ENCODE measurements around the gene PTP4A1.
A peak's percentile ranks its signal among the peaks of the same experiment; 100 is the strongest.

Gene PTP4A1

GRCh38 chr6:63556369-63556768 is 15.9 kb upstream of the PTP4A1 start:
- DNase-seq (no peak), ATAC-seq (no peak)

GRCh38 chr6:63558278-63558677 is 14.0 kb upstream of the PTP4A1 start:
- DNase-seq (no peak), ATAC-seq (no peak)

- DNase-seq, result no peak
- ATAC-seq, result no peak
These were observed 11.4 kb upstream of the PTP4A1 start for GRCh38 chr6:63560801-63561287.

- DNase-seq, result no peak
- ATAC-seq, result no peak
These were observed 11.0 kb upstream of the PTP4A1 start for GRCh38 chr6:63561288-63561687.

GRCh38 chr6:63563235-63563634 is 9.0 kb upstream of the PTP4A1 start:
- ATAC-seq (no peak), DNase-seq (no peak)

- ATAC-seq (no peak), DNase-seq (no peak)
These were observed 7.1 kb upstream of the PTP4A1 start for GRCh38 chr6:63565058-63565726.

GRCh38 chr6:63565727-63566596 is 6.3 kb upstream of the PTP4A1 start:
- ATAC-seq, result no peak
- no peak for DNase-seq

- ATAC-seq (no peak), DNase-seq (no peak)
These were observed 4.3 kb upstream of the PTP4A1 start for GRCh38 chr6:63567966-63568365.

GRCh38 chr6:63571361-63572043 is 778 bp upstream of the PTP4A1 start:
- DNase-seq (peak; percentile 46), ATAC-seq (peak; percentile 9)

GRCh38 chr6:63572747-63573075 is 431 bp downstream of the PTP4A1 start:
- DNase-seq (no peak), ATAC-seq (peak; percentile 1)

GRCh38 chr6:63573076-63573898 is 1.0 kb downstream of the PTP4A1 start:
- DNase-seq (peak; percentile 69), ATAC-seq (peak; percentile 24)

GRCh38 chr6:63573899-63574553 is 1.7 kb downstream of the PTP4A1 start:
- no peak for ATAC-seq

GRCh38 chr6:63574554-63574900 is 2.2 kb downstream of the PTP4A1 start:
- ATAC-seq, result no peak
- DNase-seq, result no peak

More at GRCh38 chr6:63573899-63574553, 1.7 kb downstream of the PTP4A1 start:
- DNase-seq, result peak; percentile 58

GRCh38 chr6:63576147-63576772 is 4.0 kb downstream of the PTP4A1 start:
- no peak for DNase-seq
- ATAC-seq, result no peak

- DNase-seq (no peak), ATAC-seq (no peak)
These were observed 4.9 kb downstream of the PTP4A1 start for GRCh38 chr6:63576985-63577712.

GRCh38 chr6:63578757-63579156 is 6.5 kb downstream of the PTP4A1 start:
- no peak for ATAC-seq
- DNase-seq, result no peak

- ATAC-seq (no peak), DNase-seq (no peak)
These were observed 7.8 kb downstream of the PTP4A1 start for GRCh38 chr6:63579937-63580703.

GRCh38 chr6:63580704-63580961 is 8.4 kb downstream of the PTP4A1 start:
- DNase-seq, result no peak
- no peak for ATAC-seq

GRCh38 chr6:63581355-63582013 is 9.2 kb downstream of the PTP4A1 start:
- DNase-seq, result no peak
- ATAC-seq, result no peak

Measured in stimulated activated naive CD8-positive, alpha-beta T cell treated with anti-CD3 and anti-CD28 coated beads, Interleukin-15, Interleukin-2, amounts not matched to agents 100 U/mL and 50 U/mL, for 24 hours (primary cell).